HEK293T (cell line): Measurements from ENCODE around the gene ACSM2A.

Source experiments
- FOXA1 ChIP-seq: fragments of 450-650 bp; IDR thresholded peaks from 2 replicates; pipeline ENCODE4 v1.6.1; 2016; ENCODE audit warnings: mild to moderate bottlenecking
- TARDBP ChIP-seq: fragments of 450-650 bp; IDR thresholded peaks from 2 replicates; pipeline ENCODE4 v1.6.1; 2016

DNA sequence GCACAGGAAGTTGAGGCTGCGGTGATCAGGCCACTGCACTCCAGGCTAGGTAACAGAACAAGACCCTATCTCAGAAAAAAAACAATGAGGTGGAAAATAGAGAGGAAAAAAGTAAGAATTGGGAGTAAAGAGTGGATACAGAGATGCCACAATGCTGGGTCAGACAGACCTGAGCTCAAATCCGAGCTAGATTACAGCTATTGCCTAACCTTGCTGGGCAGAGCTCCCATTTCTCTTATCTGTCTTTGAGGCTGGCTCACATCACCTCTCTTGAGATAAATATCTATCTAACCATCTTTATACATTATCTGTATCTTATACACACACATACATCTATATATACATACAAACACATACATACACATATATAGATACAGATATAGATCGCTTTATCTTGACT lies 65.8 kb downstream of the ACSM2A start:
- no peak for TF ChIP-seq FOXA1
- no peak for TF ChIP-seq TARDBP
